Peyer's patch (tissue), 4 donors: ENCODE measurements around the gene PDE4D. TPM values are rescaled to one million over a fixed set of nuclear protein-coding genes. Genes with fewer than 3 reads are reported as not detected.

Experiments
- DNase-seq, 3 donors: peaks; one replicate each; pipeline ENCODE4 v3.0.0-alpha.2; 2017 to 2019
- H3K27ac ChIP-seq, 4 donors: fragments of 200-600 bp; sonication (generic); one replicate each; pipeline ENCODE4 v1.5.1; 2016 to 2019
- H3K27me3 ChIP-seq, 2 donors: fragments of 200-600 bp; sonication (generic); one replicate each; pipeline ENCODE4 v1.5.1; 2019
- H3K36me3 ChIP-seq, 3 donors: fragments of 200-600 bp; sonication (generic); one replicate each; pipeline ENCODE4 v1.5.1; 2016 to 2019
- H3K4me1 ChIP-seq, 4 donors: fragments of 200-600 bp; sonication (generic); one replicate each; pipeline ENCODE4 v1.5.1; 2016 to 2019
- H3K4me3 ChIP-seq, 4 donors: fragments of 200-600 bp; sonication (generic); 1 replicate in 3 of 4; 2 replicates in 1 of 4; pipeline ENCODE4 v1.5.1; 2016 to 2019; ENCODE audit warnings: mild to moderate bottlenecking in 1 of 4
- H3K9me3 ChIP-seq, 4 donors: fragments of 200-600 bp; sonication (generic); one replicate each; pipeline ENCODE4 v1.5.1; 2016 to 2019; ENCODE audit warnings: mild to moderate bottlenecking in 1 of 4
- CTCF ChIP-seq, 6 experiments: fragments of 450-650 bp in 4 of 6; fragments of 200-600 bp in 2 of 6; sonication (generic) in 1 of 6; IDR thresholded peaks; one replicate each; pipeline ENCODE4 v1.5.1; 2017 to 2019; ENCODE audit warnings: antibody characterized with exemption in 6 of 6, mild to moderate bottlenecking in 3 of 6, moderate library complexity in 1 of 6
- POLR2A ChIP-seq, 2 donors: fragments of 450-650 bp; IDR thresholded peaks; one replicate each; pipeline ENCODE4 v1.5.1; 2017; ENCODE audit warnings: antibody characterized with exemption in 2 of 2, mild to moderate bottlenecking in 2 of 2, moderate library complexity in 2 of 2
- total RNA-seq, 4 donors: library from RNA; depleted of rRNA; stranded (reverse); fragments of >200 nt; gene quantifications; one replicate each; pipeline ENCODE4 v1.1.0, GENCODE V29; 2016

Gene PDE4D
- total RNA-seq, 4 donors from 2014 or later: 19.8 to 89.1 (median 43.9) TPM

DNA sequence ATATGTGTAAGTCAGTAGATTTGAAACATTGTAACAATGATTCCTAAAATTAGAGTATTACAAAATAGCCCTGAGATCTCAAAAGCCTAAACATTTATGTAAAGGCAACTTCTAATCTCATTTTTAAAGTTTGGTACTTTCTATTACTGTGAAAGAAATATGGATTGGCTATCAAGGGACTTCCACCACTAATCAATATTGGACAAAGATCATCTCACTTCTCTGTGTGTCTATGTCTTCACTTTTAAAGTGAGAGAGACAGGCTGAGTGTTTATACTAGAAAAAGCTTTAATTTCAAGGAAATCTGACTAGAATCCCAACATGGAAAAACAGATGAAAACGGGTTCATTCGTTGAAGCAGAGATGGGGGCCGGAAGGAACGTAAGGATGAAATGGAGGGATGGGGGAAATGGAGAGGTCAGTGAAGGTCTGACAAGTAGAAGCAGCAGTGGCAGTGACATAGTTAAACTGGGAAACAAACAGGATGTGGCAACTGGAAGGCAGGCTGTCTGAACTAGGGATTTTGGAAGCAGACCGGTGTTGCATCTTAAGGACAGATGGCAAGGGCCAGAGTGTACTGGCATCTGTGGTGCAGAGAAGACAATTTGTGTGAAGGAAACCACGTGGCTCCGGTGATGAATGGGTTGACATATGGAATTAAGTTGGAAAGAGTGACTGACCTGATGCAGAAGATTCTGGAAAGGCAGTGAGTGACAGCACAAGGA is 60.8 kb downstream of the PDE4D start:
- Histone ChIP-seq H3K4me1 (peaks cover 0 to 1% (median 0%) of the 10 kb centered on the region in 4 donors), H3K36me3 (no peaks in the 10 kb centered on the region), H3K9me3 (no peaks in the 10 kb centered on the region), H3K27me3 (no peaks in the 10 kb centered on the region), H3K27ac (no peak overlapping the region), H3K4me3 (no peak overlapping the region)
- DNase-seq: no peak
- no peak for TF ChIP-seq CTCF (IDR thresholded peaks at IDR 0.05)
- no peak for TF ChIP-seq POLR2A (IDR thresholded peaks at IDR 0.05)

DNA sequence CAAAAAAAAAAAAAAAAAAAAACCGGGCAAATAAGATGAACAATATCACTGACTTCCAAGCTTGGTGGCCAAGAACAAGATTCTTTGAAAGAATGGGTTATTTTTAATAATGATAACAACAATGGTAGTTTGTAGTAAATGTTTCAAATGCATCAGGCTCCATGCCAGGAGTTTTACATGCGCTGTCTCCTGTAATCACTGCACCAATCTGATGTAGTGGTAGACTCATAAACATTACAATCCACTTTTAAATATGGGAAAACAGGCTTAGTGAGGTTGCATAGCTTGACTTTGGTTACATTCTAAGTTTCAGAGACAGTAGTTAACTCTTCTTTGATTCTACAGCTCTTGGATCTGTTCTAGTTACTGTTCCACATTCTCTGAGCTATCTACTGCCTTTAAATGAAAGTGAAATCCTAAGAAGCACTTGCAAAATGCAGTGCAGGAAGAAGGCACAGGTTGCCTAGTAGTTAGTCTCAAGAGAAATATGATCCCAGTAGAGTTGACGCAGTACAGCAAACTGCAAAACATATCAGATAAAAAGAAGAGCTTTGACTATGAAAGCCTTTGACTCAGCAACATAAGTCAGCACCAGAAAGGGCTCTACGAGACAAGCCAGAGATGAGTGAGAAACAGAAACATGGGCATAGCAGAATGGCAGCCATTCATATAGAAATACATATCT is 62.1 kb downstream of the PDE4D start:
- H3K27me3 ChIP-seq: no peaks in the 10 kb centered on the region
- H3K36me3 ChIP-seq: no peaks in the 10 kb centered on the region
- H3K4me1 ChIP-seq: peaks cover 0 to 5% (median 0%) of the 10 kb centered on the region in 4 donors
- no peak overlapping the region for H3K27ac ChIP-seq
- H3K4me3 ChIP-seq: no peak overlapping the region
- TF ChIP-seq POLR2A (IDR thresholded peaks at IDR 0.05): no peak
- no peak for TF ChIP-seq CTCF (IDR thresholded peaks at IDR 0.05)
- no peaks in the 10 kb centered on the region for H3K9me3 ChIP-seq
- DNase-seq: no peak

- Histone ChIP-seq H3K27ac (no peak overlapping the region), H3K36me3 (no peaks in the 10 kb centered on the region), H3K27me3 (no peaks in the 10 kb centered on the region), H3K4me3 (no peak overlapping the region), H3K4me1 (peaks cover 0 to 5% (median 0%) of the 10 kb centered on the region in 4 donors), H3K9me3 (no peaks in the 10 kb centered on the region)
- TF ChIP-seq CTCF (IDR thresholded peaks at IDR 0.05) (no peak), POLR2A (IDR thresholded peaks at IDR 0.05) (no peak)
- DNase-seq: no peak
Observed at GRCh38 chr5:59830536-59831200, 62.9 kb downstream of the PDE4D start.

DNA sequence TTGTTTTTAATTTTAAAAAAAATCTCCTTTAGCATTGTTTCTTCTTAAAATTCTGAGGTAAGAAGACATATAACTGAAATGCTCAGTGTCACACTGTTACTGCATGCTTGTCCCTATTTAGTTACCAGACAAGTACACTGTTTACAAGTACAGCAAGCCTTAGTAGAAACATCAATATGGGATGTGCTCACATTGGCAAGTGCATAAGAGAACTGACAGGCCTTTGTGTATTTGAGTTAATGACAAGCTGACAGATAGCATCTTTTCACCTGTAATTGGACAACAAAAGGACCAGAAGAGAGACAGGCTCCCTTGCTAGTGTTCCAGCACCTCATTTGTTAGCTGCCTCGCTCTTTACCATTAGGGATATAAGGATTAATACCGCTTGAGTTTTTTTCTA is 63.6 kb downstream of the PDE4D start:
- TF ChIP-seq POLR2A (IDR thresholded peaks at IDR 0.05) (no peak), CTCF (IDR thresholded peaks at IDR 0.05) (no peak)
- no peak overlapping the region for H3K27ac ChIP-seq
- DNase-seq: no peak

GRCh38 chr5:59829386-59829785 is 64.1 kb downstream of the PDE4D start:
- no peaks in the 10 kb centered on the region for H3K27me3 ChIP-seq
- H3K4me3 ChIP-seq: no peak overlapping the region
- no peak overlapping the region for H3K27ac ChIP-seq
- no peaks in the 10 kb centered on the region for H3K9me3 ChIP-seq
- TF ChIP-seq POLR2A (IDR thresholded peaks at IDR 0.05) (no peak), CTCF (IDR thresholded peaks at IDR 0.05) (no peak)
- DNase-seq: no peak
- peaks cover 0 to 5% (median 0%) of the 10 kb centered on the region in 4 donors for H3K4me1 ChIP-seq
- no peaks in the 10 kb centered on the region for H3K36me3 ChIP-seq

More for the DNA sequence above, 63.6 kb downstream of the PDE4D start:
- Histone ChIP-seq H3K4me1 (peaks cover 0 to 5% (median 0%) of the 10 kb centered on the region in 4 donors), H3K4me3 (no peak overlapping the region), H3K36me3 (no peaks in the 10 kb centered on the region), H3K9me3 (no peaks in the 10 kb centered on the region), H3K27me3 (no peaks in the 10 kb centered on the region)
